ENCODE measurements around the gene GPR37.

GPR37 gene

DNA sequence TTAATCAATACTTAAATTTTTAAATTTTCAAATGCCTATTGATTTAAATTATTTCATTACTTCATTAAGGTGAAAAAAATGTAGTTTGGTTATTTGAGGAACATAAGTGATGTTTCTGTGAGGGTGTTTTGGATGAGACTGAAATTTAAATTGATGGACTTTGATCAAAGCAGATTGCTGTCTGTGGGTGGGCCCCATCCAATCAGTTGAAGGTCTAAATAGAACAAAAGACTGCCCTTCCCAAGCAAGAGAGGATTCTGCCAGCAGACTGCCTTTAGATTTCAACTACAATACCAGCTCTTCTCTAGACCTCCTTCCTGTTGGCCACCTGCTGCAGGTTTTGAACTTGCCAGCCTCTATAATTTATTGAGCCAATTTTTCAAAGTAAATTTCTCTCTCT lies 14.5 kb upstream of the GPR37 start:
- no peak for DNase-seq

DNA sequence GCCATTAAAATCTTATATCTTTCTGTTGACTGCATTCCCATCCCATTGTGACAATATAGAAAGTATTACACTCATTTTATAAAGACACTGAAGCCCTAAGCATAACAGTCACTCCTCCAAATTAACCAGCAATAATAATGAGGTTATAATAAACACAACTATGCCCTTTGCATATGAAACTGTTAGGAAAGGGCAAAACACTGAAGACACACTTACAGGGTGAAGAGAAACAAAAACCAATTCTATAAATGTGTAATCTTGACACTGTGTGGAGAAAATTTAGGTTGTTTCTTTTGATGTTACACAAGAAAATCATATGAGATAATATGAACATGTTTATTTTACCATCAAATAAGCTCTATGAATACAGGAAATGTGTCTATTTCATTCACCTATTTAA lies 14.0 kb upstream of the GPR37 start:
- DNase-seq = no peak

DNA sequence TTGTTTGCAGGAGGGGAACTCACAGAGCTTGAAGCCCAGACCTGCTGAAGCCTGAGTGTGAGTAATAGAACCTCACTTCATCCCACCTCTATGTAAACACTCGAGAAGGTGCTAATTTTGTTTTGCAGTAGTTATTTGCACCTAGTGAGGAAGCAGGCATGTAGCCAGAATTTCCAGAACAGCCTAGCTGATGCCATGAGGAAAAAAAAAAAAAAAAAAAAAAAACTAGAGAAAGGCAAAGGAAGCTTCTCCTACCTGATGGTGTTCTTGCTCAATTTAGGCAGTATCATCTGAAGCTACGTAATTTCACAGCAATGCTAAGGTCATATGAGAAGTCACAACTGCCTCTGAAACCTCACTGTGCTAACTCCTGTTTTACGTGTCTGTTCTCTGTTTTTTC lies 13.6 kb upstream of the GPR37 start:
- DNase-seq = no peak

DNA sequence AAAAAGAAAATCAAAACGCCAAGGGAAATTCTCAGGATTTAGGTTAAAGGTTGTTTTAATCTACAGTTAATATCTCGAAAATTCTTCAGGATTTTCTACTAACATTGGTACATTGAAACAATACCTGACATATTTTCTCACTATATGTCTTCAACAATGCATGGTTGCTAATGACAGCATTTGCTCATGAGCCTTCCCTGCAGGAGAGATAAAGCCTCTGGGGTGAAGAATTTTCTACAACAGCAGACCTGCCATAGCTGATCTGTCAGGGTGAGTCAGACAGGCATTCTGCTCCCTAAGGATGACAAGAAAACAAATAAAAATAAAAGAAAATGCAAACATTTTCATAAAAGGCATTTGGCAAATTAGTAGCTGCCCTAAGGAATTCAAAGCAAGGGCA lies 11.7 kb upstream of the GPR37 start:
- DNase-seq = no peak

DNA sequence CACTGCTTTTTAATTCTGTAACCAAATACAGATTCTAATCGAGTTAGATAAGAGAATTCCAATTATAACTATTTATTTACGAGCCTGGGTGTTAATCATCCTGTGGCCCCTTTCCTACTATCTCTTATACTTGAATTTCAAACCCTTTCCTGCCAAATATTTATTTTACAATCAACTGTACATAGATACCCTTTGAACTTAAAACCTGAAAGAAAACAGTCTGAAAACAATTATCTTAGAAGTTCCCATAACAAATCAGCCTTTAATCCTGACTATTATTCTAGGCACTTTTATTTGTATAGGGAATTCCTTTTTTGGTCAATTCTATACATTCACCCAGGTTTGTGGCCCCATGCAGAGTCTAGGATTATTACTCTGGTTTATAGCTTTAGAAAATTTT lies 10.6 kb upstream of the GPR37 start:
- no peak for DNase-seq

DNA sequence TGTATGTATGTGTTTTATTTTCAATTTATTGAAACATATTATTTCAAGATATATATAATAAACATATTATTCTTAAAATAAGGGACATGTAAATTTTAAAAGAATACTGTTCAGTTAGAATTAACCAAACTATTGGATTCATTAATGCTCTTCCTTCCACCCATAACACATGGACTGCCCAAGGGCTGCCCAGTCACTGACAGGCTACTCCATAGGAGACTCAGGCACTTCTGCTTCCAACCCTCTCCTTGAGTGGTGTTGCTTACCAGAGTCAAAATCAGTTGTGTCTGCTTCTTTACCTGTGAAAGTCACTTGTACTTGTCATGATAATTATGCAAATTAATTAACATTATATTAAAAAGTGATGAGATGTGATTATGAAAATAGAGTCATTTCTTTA lies 9.8 kb upstream of the GPR37 start:
- DNase-seq = no peak

DNA sequence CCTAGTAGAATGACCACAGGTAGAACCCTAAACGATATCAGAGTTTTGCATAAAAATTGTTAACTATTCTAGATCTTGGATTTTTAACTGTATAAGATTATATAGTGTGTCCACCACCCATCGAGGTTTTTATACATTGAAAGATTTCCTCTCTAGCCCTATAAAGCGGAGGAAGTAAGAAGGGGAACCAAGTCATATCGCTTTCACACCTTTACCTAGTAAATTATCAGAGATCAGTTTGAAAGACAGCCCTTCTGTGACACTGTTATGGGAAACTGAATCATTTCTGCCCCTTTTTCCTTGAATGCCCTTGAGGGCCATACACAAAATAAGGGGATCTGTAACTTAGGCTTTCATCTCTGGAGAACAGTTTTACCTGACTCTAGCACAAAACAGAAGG lies 8.3 kb upstream of the GPR37 start:
- no peak for DNase-seq

DNA sequence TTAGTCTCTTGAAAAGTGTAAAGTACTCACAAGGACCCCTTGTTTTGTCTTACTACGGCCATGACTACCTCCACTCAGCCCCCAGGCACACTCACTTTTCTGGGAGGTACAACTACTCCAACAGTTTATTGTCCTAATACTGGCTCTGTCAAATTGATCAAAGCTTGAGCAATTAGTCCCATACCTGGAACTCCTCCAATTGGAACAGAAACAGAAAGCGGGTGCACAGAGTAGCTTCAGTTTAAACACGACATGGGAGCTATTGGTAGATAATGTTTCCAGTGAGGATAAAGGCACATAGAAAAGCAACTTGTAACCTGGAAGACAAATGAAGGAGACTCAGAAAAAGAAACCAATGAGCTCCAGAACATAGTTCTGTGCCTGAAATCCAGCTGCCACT lies 7.7 kb upstream of the GPR37 start:
- DNase-seq = no peak

DNA sequence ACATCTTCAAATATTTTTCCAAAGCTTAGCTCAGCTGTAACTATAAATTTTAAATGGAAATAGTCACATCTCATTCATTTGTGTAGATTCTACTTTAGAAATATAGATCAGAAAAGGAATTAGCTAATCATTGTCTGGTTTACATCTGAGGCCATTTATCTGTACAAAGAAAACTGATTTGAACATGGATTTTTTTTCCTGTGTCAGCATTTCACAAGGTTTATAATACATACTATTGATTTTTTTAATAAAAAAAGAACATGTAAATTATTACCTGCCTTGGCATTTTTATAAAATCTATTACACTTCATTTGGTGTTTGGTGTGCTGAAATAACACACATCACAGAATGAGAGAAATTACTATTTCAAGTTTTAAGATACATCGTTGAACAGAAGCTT lies 3.5 kb upstream of the GPR37 start:
- no peak for DNase-seq

DNA sequence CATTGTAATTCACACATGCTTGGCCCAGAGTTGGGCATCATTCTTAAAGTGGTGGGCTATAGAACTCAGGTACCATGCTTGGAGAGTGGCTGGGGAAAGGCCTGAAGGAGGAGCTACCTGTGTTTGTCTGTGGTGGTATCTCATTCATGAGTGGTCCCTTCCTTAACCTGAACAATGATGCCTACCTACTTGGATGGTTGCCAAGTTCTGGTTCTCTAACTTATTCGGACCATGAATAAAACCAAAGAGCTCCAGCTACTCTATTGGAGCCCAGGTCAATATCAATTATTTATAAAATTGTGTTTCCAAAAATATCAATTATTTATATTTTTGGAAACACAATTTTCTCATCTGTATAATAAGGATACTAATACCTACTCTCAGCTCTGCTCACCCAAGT lies 2.9 kb upstream of the GPR37 start:
- DNase-seq = no peak

DNA sequence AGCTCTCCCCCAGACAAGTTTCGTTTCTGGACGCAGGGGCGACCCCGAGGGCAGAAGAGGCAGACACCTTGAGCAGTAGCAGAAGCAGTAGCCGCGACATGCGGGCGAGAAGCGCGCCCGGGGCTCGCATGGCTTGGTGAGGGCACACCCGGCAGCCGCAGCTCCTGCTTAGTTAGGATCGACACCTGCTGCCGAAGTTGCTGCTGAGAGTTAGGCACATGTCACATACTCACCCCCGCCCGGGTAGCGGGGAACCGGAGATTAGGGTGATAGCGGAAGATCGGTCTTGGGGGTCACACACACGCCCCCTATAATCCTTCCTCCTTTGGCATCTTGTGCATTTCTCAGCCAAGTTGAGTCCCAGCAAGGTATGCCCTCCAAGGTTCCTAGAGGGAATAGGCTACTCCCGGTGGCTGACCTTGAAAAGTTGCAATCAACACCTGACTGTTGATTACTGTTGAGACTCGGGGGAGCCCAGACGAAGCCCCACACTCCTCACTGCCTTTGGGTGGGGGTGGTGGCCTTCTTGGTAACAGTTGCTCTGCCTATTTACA lies 668 bp downstream of the GPR37 start:
- DNase-seq = no peak

DNA sequence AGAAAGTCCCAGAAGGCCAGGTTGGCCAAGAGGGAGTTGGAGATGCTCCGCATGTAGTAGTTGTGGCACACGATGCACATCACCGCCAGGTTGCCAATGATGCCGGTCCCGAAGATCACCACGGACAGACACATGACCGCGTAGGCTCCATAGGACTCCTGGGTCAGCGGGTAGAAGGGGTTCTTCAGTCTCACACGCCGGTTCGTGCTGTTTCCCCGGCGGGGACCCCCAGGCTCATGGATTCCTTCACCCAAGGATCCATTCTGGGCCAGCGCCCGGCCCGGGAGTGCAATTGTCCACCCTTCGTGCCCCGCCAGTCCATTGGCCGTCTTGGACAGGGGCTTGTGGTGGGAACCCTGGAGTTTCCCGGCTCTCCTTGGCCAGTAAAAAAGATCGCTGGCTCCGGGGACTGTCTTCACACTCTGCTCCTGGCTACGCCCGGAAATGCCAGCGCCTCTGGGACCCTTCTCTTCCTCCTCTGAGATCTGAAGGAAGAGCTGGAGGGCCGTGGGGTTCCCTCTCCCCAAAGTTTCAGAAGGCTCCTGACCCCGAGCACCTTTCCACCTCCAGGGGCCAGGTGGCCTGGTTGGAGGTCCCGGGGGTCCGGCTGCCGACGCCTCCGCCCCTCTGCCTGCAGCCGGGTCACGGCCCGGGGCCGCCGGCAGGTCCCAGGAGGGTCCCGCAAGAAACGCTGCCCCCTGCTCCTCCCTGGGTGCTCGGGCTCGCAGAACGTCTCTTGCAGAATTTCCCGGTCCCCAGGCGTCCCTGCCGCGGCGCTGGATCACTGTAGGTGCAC lies 1.3 kb downstream of the GPR37 start:
- no peak for DNase-seq

DNA sequence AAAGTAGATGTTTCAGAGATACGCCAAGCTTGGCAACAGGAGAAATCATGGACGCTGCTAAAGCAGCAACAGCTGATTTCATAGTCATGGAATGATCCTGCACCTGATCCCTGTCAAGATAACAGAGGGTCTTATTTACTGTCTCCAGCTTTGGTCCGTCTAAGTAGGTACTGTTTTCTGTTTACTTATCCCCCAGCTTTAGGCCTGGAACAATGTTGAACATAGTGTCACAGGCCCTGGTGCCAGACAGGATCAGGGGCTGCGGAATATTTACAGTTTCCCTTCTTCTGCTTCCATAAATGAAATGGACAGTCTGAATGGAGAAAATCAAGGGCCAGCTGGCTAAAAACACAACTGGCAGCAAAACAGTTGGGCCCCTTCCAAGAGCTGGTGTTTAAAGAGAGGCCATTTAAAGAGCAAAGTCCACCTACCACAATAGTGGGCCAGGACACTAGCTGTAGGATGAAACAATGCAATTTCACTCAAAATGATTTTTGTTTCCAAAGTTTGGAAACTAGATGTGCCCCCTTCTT lies 2.9 kb downstream of the GPR37 start:
- no peak for DNase-seq

DNA sequence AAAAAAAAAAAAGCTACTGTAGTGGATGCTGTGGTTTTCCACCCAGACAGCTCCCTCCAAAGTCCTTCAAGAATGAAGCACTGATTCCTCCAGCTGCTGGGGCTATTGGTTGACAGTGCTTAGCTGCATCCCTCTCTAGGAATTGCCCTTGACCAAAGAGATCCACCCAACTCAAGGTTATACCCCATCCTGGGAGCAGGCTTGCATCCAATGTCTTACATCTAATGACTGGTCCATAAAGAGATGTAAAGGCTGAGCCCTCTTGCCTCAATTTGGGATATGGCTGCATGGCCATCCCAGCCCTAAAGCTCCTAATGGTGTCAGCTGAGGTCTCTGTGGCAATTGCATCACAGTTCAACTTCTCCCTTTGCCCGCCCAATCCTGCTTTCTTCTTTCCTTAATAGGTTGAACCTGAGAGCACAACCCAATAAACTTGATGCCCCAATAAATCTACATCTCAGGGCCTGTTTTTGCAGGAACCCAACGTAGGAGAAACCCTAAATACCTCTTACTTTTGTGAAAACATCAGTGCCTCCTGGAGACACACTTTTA lies 4.4 kb downstream of the GPR37 start:
- no peak for DNase-seq

DNA sequence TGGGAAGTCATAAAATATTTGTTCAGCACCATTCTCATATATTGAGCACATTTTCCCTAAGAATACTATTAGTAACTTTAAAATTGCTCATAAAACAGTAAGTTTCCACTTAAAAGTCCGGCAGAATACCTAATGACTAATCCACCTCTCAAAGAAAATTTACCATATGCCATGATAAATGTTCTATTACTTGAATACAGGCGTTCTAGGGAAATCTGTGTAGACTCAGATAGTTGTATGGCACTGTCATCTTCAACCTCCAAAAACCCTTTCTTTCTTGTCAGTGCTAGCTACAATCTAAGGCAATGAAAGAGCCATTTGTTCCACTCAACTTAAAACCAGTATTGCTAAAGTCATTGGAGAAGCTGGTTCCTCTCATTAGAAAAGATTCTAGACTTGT lies 7.3 kb downstream of the GPR37 start:
- DNase-seq = no peak

DNA sequence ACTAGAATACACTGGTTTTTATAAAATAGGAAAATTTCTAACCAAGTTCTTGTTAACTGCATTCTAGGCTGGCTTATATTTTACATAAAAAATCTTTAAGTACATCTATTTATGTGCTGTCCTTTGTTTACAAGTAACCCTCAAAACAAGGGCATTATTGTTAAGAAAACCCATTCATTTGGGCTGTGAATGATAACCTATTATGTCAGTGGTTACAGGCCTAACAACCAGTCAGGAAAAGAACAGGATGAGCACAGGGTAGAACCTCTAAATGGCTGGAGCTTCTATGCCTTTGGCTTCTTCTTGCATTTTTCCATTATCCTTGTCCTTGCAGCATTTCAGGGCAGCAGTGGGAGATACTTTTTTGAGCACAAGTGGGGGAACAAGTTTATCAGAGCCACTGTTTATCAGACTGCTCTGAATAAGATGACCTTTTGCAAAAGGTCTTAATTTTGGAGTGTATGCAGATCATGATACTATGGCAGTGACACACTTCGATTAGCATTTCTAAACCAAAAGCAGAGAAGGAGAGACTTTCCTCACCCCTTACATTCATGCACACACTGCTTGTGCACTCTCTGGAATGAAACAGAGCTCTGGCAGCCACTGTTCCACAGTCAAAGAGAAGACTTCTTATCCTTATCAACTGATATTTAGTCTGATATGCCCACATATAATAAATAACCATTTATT lies 10.9 kb downstream of the GPR37 start:
- DNase-seq = no peak

DNA sequence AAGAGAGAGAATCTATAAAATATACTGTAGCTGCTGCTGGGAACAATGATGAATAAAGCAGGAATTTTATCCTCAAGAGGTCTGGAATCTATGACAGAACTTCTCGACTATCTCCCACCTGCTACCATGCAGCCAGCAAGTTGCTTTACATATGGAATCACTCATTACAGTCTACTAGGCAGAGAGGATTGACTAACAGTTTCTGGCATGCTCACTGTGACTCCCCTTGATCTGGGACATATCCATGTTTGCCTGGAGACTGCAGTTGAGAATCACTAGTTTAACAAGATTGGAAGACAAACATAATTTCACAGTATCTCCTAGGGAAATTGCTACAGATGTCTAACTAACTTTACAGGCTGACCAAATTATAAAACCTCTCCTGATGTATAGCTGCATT lies 13.3 kb downstream of the GPR37 start:
- DNase-seq = no peak

DNA sequence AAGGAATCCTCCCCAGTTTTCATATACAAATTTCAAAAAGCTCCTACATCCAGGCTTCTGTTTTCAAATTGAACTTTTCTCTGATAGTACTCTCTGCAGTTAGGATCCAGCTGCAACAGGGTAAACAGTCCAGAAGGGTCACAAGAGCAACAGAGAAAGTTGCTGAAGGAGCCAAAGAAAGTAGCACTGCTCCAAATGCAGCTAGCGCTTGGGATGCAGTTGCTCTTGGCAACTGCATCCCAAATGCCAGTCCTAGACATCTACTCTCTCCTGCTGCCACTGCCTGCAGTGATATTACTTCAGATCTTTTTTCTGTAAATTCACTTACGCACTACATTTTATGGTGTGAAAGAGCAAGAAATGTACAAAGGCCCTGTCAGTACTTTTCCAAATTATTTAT lies 14.6 kb downstream of the GPR37 start:
- DNase-seq = no peak

DNA sequence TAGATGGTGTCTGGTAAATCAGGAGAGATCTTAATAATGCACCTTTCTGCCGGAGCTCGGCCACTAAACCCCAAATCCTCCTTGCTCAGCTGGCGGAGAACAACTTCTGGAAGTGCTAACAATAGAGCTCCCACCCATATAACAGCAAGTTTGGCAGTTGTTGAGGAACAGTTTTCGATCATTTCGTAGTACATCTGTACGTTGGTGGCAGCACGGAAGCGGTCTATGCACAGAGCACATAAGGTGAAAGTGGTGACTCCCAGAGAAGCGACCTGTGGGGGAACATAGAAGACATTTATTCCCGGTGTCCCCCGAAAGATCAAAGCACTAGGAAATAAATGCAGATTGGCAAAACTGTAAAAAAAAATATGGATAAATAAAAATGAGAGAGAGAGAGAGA lies 18.5 kb downstream of the GPR37 start:
- DNase-seq = no peak

DNA sequence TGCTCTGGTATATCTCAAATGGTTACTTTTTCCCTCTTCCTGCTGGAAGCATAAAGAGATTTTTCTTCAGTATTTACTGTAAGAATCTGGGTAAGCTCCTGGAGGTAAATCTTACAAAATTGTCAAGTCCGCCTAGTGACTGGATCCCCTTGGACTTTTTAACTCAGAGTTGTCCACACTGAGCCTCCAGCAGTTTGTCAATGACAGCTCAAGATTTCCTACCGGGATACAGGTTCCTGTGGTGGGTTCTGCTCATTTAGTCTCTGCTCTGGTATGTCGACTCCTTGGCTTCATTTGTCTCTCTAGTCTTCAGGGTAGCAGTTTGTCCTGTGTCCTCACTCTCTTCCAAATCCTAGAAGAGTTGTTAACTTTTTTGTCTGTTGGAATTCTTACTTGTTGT lies 27.0 kb downstream of the GPR37 start:
- no peak for DNase-seq

DNA sequence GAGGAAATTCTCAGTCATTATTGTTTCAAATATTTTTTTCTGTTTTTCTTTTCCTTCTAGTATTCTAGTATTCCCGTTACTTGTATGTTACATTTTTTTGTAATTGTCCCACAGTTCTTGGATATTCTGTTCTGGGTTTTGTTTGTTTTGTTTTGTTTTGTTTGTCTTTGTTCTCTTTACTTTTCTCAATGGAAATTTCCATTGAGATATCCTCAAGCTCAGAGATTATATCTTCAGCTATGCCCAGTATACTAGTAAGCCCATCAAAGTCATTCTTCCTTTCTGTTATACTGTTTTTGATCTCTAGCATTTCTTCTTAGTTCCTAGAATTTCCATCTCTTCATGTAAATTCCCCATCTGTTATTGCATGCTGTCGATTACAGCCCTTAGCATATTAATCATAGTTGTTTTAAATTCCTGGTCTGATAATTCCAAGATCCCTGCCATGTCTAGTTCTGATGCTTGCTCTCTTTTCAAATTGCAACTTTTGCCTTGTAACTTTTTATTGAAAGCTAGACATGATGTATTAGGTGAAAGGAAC lies 27.8 kb downstream of the GPR37 start:
- no peak for DNase-seq

DNA sequence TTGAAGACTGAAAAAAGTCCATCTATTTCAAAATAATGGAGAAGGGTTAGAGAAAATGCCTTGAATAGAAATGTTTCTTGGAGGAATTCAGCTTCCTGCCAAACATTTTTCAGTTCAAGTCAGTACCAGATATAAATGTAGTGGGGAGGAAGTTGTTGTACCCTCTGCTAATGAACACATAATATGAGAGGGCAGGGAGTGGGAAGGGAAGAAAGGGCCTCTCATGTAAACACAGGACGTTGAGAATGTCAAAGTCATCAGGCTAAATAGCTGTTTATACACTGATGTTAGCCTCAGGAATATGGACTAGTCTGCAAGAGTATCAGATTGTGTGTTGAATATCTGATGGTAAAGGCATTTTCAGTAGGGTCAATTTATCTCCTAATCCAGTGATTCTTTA lies 37.0 kb downstream of the GPR37 start:
- DNase-seq = no peak

DNA sequence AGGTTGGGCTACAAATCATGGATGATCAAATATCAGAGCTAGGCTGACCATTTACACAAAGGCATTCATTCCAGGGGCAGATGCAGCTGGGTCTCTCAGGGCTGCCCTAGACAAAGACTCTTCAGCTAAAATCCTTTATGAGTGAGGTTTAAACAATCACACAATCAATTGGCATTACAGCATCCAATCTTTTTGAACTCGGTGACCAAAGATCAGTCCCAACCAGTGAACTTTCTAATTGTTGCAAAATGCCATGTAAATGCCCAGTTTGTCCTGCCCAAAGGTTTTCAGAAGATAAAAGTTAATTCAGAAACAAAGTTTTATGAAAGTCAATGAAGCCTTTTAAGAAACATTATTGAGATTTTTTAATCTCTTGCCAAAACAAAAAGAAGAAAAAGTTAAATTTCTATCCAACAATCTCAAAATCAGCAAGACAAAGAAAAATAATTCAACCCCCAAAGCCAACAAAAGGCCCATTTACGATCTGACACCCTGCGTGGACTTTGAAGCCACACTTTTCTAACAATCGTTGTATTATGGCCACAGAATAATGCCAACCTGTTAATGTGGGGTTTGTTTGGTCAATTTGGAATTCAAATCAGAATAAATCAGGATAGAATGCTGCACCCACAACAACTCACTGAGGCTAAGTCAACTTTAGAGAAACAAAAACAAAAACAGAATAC lies 40.9 kb downstream of the GPR37 start:
- DNase-seq = no peak

Measured in activated CD4-positive, alpha-beta T cell treated with anti-CD3 and anti-CD28 coated beads for 4 hours (primary cell).